ENCODE data around the gene GRXCR2.

- TF ChIP-seq POLR2A (IDR thresholded peaks at IDR 0.05; ENCODE audit: borderline replicate concordance, extremely low read depth, insufficient read depth, insufficient read length) (no peak), EZH2 (IDR thresholded peaks at IDR 0.05) (no peak), ZNF274 (IDR thresholded peaks at IDR 0.05; ENCODE audit: low read depth, low read length) (no peak), CTCF (IDR thresholded peaks at IDR 0.05 in 2 of 3, conservative IDR thresholded peaks at IDR 0.05 in 1 of 3; ENCODE audit: borderline replicate concordance in 1 of 3, insufficient read depth in 1 of 3, low read depth in 2 of 3, low read length in 2 of 3) (no peak), SRF (IDR thresholded peaks at IDR 0.05; ENCODE audit: low read depth) (no peak), POLR2AphosphoS5 (IDR thresholded peaks at IDR 0.05; ENCODE audit: low read depth, low read length) (no peak), EZH2phosphoT487 (IDR thresholded peaks at IDR 0.05; ENCODE audit: borderline replicate concordance) (no peak), MAX (IDR thresholded peaks at IDR 0.05) (no peak), CEBPB (IDR thresholded peaks at IDR 0.05; ENCODE audit: low read depth) (no peak)
Measured at GRCh38 chr5:145898171-145898570, 25.4 kb upstream of the GRXCR2 start.

All from HCT116 (cell line).